Gastrocnemius medialis (tissue), 4 donors: ENCODE data around the gene HCN2.

Experiments used
- CTCF ChIP-seq, 5 experiments: fragments of 450-650 bp in 3 of 5; fragments of 200-600 bp in 2 of 5; sonication (generic) in 2 of 5; IDR thresholded peaks in 4 of 5; conservative IDR thresholded peaks in 1 of 5; 1 replicate in 4 of 5; 2 replicates in 1 of 5; pipeline ENCODE4 v1.5.1; 2016 to 2019; ENCODE audit warnings: antibody characterized with exemption in 5 of 5, mild to moderate bottlenecking in 3 of 5, moderate library complexity in 3 of 5
- POLR2A ChIP-seq, 2 donors: fragments of 450-650 bp; IDR thresholded peaks; one replicate each; pipeline ENCODE4 v1.6.1; 2017; ENCODE audit warnings: antibody characterized with exemption in 2 of 2, mild to moderate bottlenecking in 2 of 2, moderate library complexity in 2 of 2

DNA sequence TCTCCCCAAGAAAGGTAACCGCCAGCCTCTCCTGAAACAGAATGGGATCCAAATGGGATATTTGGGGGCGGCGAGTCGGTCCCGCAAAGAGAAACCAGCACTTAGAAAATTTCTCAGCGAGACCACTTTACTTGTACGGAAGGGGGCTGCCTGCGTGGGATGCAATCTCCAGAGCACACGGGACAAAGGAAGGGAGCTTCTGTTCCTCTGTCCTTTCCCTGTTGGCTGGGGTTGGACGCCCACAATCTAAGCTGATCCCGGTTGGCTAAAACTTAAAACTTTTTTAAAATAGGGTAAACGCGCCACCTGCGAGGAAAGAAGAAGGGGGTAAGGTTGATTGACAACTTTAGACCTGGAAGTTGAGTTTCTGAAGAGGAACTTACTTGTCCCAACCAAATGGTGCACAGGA, 18.1 kb upstream of the HCN2 start:
- no peak for TF ChIP-seq CTCF (IDR thresholded peaks at IDR 0.05 in 4 of 5, conservative IDR thresholded peaks at IDR 0.05 in 1 of 5)
- no peak for TF ChIP-seq POLR2A (IDR thresholded peaks at IDR 0.05)
